ENCODE results near the gene OR51B4. TPM values are rescaled to one million over a fixed set of nuclear protein-coding genes. Genes with fewer than 3 reads are reported as not detected.

OR51B4 gene
- total and polyA plus RNA-seq, 9 of the 15 experiments (the other 6 are each of a cell fraction or from before 2014, with no cell fraction given) = 17.1 to 64.6 (median 39.9) TPM

DNA sequence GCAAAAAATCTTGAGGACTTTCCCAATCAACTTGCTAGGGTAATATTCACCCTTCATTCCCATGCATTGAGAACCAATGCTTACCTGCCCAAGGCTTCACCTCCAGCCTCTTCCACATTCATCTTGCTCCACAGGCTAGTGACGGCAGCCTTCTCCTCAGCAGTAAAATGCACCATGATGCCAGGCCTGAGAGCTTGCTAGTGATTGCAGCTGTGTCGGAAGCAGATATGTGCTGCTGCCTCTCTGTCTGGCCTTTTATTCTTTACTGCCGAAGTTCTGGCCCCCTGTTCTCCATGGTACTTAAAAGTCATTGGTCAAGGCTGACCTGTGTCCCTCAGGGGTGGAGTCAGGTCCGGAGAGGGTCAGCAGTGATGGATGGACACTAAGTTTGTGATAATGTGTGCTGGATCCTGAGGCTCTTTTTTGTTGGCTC is 32.0 kb downstream of the OR51B4 start, which contains the start of gene HBE1 (continued):
- no peak for TF ChIP-seq NCOA2 (IDR thresholded peaks at IDR 0.05; ENCODE audit: partially characterized antibody in 2 of 2)
- TF ChIP-seq, protein P1, sequence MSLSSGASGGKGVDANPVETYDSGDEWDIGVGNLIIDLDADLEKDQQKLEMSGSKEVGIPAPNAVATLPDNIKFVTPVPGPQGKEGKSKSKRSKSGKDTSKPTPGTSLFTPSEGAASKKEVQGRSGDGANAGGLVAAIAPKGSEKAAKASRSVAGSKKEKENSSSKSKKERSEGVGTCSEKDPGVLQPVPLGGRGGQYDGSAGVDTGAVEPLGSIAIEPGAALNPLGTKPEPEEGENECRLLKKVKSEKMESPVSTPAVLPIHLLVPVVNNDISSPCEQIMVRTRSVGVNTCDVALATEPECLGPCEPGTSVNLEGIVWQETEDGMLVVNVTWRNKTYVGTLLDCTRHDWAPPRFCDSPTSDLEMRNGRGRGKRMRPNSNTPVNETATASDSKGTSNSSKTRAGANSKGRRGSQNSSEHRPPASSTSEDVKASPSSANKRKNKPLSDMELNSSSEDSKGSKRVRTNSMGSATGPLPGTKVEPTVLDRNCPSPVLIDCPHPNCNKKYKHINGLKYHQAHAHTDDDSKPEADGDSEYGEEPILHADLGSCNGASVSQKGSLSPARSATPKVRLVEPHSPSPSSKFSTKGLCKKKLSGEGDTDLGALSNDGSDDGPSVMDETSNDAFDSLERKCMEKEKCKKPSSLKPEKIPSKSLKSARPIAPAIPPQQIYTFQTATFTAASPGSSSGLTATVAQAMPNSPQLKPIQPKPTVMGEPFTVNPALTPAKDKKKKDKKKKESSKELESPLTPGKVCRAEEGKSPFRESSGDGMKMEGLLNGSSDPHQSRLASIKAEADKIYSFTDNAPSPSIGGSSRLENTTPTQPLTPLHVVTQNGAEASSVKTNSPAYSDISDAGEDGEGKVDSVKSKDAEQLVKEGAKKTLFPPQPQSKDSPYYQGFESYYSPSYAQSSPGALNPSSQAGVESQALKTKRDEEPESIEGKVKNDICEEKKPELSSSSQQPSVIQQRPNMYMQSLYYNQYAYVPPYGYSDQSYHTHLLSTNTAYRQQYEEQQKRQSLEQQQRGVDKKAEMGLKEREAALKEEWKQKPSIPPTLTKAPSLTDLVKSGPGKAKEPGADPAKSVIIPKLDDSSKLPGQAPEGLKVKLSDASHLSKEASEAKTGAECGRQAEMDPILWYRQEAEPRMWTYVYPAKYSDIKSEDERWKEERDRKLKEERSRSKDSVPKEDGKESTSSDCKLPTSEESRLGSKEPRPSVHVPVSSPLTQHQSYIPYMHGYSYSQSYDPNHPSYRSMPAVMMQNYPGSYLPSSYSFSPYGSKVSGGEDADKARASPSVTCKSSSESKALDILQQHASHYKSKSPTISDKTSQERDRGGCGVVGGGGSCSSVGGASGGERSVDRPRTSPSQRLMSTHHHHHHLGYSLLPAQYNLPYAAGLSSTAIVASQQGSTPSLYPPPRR (CRISPR knock-in tag; IDR thresholded peaks at IDR 0.05; ENCODE audit: borderline replicate concordance) = no peak
- TF ChIP-seq, protein P2, sequence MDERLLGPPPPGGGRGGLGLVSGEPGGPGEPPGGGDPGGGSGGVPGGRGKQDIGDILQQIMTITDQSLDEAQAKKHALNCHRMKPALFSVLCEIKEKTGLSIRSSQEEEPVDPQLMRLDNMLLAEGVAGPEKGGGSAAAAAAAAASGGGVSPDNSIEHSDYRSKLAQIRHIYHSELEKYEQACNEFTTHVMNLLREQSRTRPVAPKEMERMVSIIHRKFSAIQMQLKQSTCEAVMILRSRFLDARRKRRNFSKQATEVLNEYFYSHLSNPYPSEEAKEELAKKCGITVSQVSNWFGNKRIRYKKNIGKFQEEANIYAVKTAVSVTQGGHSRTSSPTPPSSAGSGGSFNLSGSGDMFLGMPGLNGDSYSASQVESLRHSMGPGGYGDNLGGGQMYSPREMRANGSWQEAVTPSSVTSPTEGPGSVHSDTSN (CRISPR knock-in tag; IDR thresholded peaks at IDR 0.05; ENCODE audit: low read depth) = no peak
- TF ChIP-seq, protein P2 (tag; conservative IDR thresholded peaks at IDR 0.05; ENCODE audit: low read depth) = peak; percentile 87
- peak; percentile 80 for TF ChIP-seq MEIS2 (IDR thresholded peaks at IDR 0.05; ENCODE audit: partially characterized antibody)
- no peak for TF ChIP-seq ZNF436 (CRISPR knock-in tag; IDR thresholded peaks at IDR 0.05)
- TF ChIP-seq, protein P3, sequence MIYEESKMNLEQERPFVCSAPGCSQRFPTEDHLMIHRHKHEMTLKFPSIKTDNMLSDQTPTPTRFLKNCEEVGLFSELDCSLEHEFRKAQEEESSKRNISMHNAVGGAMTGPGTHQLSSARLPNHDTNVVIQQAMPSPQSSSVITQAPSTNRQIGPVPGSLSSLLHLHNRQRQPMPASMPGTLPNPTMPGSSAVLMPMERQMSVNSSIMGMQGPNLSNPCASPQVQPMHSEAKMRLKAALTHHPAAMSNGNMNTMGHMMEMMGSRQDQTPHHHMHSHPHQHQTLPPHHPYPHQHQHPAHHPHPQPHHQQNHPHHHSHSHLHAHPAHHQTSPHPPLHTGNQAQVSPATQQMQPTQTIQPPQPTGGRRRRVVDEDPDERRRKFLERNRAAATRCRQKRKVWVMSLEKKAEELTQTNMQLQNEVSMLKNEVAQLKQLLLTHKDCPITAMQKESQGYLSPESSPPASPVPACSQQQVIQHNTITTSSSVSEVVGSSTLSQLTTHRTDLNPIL (CRISPR knock-in tag; IDR thresholded peaks at IDR 0.05) = no peak
- peak; percentile 87 for TF ChIP-seq SUPT5H (IDR thresholded peaks at IDR 0.05)
- TF ChIP-seq SAFB2 (IDR thresholded peaks at IDR 0.05; ENCODE audit: borderline replicate concordance, low read depth, low read length, severe bottlenecking) = no peak
- TF ChIP-seq ZNF263 (CRISPR knock-in tag; IDR thresholded peaks at IDR 0.05; ENCODE audit: borderline replicate concordance) = no peak
- no peak for TF ChIP-seq ZNF124 (CRISPR knock-in tag; IDR thresholded peaks at IDR 0.05)
- peak; percentile 46; the same call in 1 of the 2 replicates for TF ChIP-seq ETV1 (tag; conservative IDR thresholded peaks at IDR 0.05; ENCODE audit: low read depth)
- TF ChIP-seq FOXK1 (CRISPR knock-in tag; IDR thresholded peaks at IDR 0.05; ENCODE audit: borderline replicate concordance) = no peak
- no peak for TF ChIP-seq PHB (CRISPR knock-in tag; IDR thresholded peaks at IDR 0.05)
- no peak for TF ChIP-seq NR4A1 (CRISPR knock-in tag; IDR thresholded peaks at IDR 0.05)
- peak; percentile 67 for TF ChIP-seq NR4A1 (tag; IDR thresholded peaks at IDR 0.05)
- no peak for TF ChIP-seq ZKSCAN3 (CRISPR knock-in tag; IDR thresholded peaks at IDR 0.05)
